ENCODE results near the gene MUC5B.

The MUC5B gene

GRCh38 chr11:1298695-1299492 is 76.0 kb downstream of the MUC5B start:
- in situ Hi-C loops (cut with MboI; ENCODE audit: low sequenced_read_pairs, unreplicated experiment): no loop called here

DNA sequence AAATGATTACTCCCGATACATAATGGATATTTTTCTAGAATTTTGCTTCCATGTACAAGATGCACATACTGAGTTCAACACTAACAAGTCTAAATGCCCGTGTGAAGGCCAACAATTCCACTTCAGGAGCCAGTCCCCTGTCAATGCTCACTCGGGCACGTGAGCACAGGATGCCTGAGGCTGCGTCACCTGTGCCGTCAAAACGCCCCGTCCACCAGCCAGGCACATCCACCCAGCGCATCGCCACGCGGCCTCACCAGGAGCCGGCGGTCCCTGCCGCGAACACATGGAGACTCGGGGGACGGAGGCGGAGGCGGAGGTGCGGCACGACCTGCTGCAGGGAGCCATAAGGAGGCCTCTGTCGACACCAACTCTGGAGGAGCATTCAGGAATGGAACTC is 76.8 kb downstream of the MUC5B start:
- no peak for TF ChIP-seq CTCF (IDR thresholded peaks at IDR 0.05; ENCODE audit: borderline replicate concordance, control extremely low read depth, extremely low read depth, insufficient read depth, missing control alignments)
- no peak for DNase-seq (ENCODE audit: low spot score)
- in situ Hi-C loops (cut with MboI; ENCODE audit: low sequenced_read_pairs, unreplicated experiment): no loop called here

More at GRCh38 chr11:1298695-1299492, 76.0 kb downstream of the MUC5B start:
- TF ChIP-seq CTCF (IDR thresholded peaks at IDR 0.05; ENCODE audit: borderline replicate concordance, control extremely low read depth, extremely low read depth, insufficient read depth, missing control alignments): no peak
- no peak for DNase-seq (ENCODE audit: low spot score)

- in situ Hi-C loops (cut with MboI; ENCODE audit: low sequenced_read_pairs, unreplicated experiment): no loop called here
- no peak for TF ChIP-seq CTCF (IDR thresholded peaks at IDR 0.05; ENCODE audit: borderline replicate concordance, control extremely low read depth, extremely low read depth, insufficient read depth, missing control alignments)
- no peak for DNase-seq (ENCODE audit: low spot score)
Measured at GRCh38 chr11:1300121-1300520, 77.3 kb downstream of the MUC5B start.

- DNase-seq (ENCODE audit: low spot score): no peak
- in situ Hi-C loops (cut with MboI; ENCODE audit: low sequenced_read_pairs, unreplicated experiment): no loop called here
- TF ChIP-seq CTCF (IDR thresholded peaks at IDR 0.05; ENCODE audit: borderline replicate concordance, control extremely low read depth, extremely low read depth, insufficient read depth, missing control alignments): no peak
Measured at GRCh38 chr11:1300569-1301187, 77.8 kb downstream of the MUC5B start.

DNA sequence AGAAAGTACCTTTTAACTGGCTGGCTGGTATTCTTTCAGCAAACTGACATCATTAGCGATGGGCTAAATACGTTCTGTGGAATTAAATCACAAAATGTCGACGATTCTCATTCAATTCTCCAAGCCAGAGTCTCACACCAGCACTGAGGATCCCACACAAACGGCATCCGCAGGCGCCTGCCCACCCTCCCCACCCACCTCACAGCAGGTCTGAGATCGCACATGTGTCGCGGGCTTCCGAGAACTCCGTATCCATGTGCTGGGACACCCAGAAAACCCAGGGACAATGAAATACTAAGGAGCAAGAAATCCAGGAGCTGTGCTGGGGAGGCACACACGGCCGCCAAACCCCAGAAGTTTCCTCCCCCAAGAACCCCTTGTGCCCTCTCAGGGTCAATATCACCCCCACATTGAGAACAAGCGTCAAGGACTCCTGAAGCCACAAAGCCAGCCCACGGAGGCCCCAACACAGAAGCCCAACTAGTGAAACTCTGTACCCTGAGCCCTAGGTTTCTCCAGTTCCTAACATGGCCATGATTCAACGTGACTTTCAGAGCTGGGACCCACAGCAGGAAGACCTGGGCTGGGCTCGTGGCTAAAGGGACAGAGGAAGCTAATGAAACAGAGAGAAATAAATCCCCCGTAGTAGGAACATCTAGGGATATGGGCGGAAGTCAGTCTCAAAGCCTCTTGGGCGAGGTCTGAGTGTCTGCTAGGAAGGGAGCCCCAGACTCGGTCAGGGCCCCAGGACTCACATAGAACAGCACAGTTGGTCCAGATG is 78.5 kb downstream of the MUC5B start:
- in situ Hi-C loops (cut with MboI; ENCODE audit: low sequenced_read_pairs, unreplicated experiment): no loop called here

More for the DNA sequence above, 78.5 kb downstream of the MUC5B start:
- TF ChIP-seq CTCF (IDR thresholded peaks at IDR 0.05; ENCODE audit: borderline replicate concordance, control extremely low read depth, extremely low read depth, insufficient read depth, missing control alignments): no peak
- no peak for DNase-seq (ENCODE audit: low spot score)

All from GM13976 (cell line).